Gastroesophageal sphincter (tissue), 4 donors: ENCODE measurements around the gene FAM219A. TPM values are rescaled to one million over a fixed set of nuclear protein-coding genes. Genes with fewer than 3 reads are reported as not detected.

Experiments used
- ATAC-seq: fragments of 150-250 bp; one replicate; pipeline ENCODE4 v1.9.1; 2016; ENCODE audit warnings: mild to moderate bottlenecking, moderate library complexity
- H3K27ac ChIP-seq, 4 donors: fragments of 200-600 bp; sonication (generic) in 3 of 4; 1 replicate in 3 of 4; 2 replicates in 1 of 4; pipeline ENCODE4 v1.5.1; 2016 to 2019
- H3K27me3 ChIP-seq: fragments of 200-600 bp; sonication (generic); one replicate; pipeline ENCODE4 v1.5.1; 2019
- H3K36me3 ChIP-seq, 2 donors: fragments of 200-600 bp; sonication (generic); one replicate each; pipeline ENCODE4 v1.5.1; 2019; ENCODE audit warnings: control low read depth in 1 of 2
- H3K4me1 ChIP-seq, 3 donors: fragments of 200-600 bp; sonication (generic); 1 replicate in 2 of 3; 2 replicates in 1 of 3; pipeline ENCODE4 v1.5.1; 2016 to 2019; ENCODE audit warnings: control low read depth in 2 of 3
- H3K4me3 ChIP-seq, 2 donors: fragments of 200-600 bp; sonication (generic); one replicate each; pipeline ENCODE4 v1.5.1; 2019; ENCODE audit warnings: mild to moderate bottlenecking in 1 of 2, moderate library complexity in 1 of 2
- H3K9me3 ChIP-seq, 3 donors: fragments of 200-600 bp; sonication (generic); one replicate each; pipeline ENCODE4 v1.5.1; 2017 to 2019; ENCODE audit warnings: control low read depth in 2 of 3
- CTCF ChIP-seq, 4 experiments: fragments of 200-600 bp in 2 of 4; fragments of 450-650 bp in 2 of 4; sonication (generic) in 1 of 4; IDR thresholded peaks; one replicate each; pipeline ENCODE4 v1.5.1; 2017 to 2019; ENCODE audit warnings: antibody characterized with exemption in 4 of 4, mild to moderate bottlenecking in 2 of 4, moderate library complexity in 2 of 4
- EP300 ChIP-seq: sonication (generic); formaldehyde crosslinking; IDR thresholded peaks from one replicate; pipeline ENCODE4 v1.6.1; 2017; ENCODE audit warnings: antibody characterized with exemption, mild to moderate bottlenecking
- POLR2A ChIP-seq, 2 donors: fragments of 450-650 bp; IDR thresholded peaks; one replicate each; pipeline ENCODE4 v1.6.1; 2017; ENCODE audit warnings: antibody characterized with exemption in 2 of 2, mild to moderate bottlenecking in 2 of 2, moderate library complexity in 1 of 2
- POLR2AphosphoS5 ChIP-seq: sonication (generic); formaldehyde crosslinking; IDR thresholded peaks from one replicate; pipeline ENCODE4 v1.6.1; 2017; ENCODE audit warnings: antibody characterized with exemption
- WGBS, 2 donors: methylation state at CpG; one replicate each; pipeline ENCODE4 v1.1.5; 2018; ENCODE audit warnings: low coverage in 1 of 2; 5-methylcytosine and 5-hydroxymethylcytosine counted together
- total RNA-seq, 4 donors: library from RNA; depleted of rRNA; stranded (reverse); fragments of >200 nt; gene quantifications; one replicate each; pipeline ENCODE4 v1.1.0, GENCODE V29; 2016

FAM219A gene
- total RNA-seq, 4 donors from 2014 or later, result 11.2 to 18.4 (median 13.4) TPM

- Histone ChIP-seq H3K27me3 (no peaks in the 10 kb centered on the region), H3K4me1 (peaks cover 0 to 5% (median 0%) of the 10 kb centered on the region in 3 donors), H3K9me3 (no peaks in the 10 kb centered on the region), H3K36me3 (peaks cover 0 to 29% of the 10 kb centered on the region in 2 donors), H3K27ac (no peak overlapping the region), H3K4me3 (no peak overlapping the region)
- TF ChIP-seq POLR2A (IDR thresholded peaks at IDR 0.05), result no peak
- no peak for TF ChIP-seq POLR2AphosphoS5
- no peak for TF ChIP-seq EP300
- TF ChIP-seq CTCF (IDR thresholded peaks at IDR 0.05), result no peak
- WGBS, 2 donors, result 100% methylated on average over 1 of the region's 1 CpG
- ATAC-seq, result no peak
Observed at GRCh38 chr9:34408173-34408572, 50.2 kb downstream of the FAM219A start.

DNA sequence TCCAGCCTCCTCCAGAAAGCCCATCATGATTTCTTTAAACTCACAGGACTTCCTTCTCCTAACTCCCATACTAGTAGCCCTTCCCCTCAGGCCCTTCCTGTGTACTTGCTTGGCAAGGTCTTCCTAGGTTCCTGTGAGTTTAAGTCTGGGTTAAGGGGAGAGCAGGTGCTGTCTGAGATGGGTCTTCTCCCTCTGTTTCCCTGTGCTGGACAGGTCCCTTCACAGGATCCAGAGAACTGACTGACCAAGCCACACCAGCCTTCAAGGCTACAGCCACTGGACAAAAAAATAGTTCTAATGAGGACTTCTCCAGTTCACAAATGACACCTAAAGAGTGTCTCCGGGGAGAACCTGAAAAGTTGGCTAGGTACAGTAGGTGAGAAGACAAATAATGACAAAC, 52.2 kb downstream of the FAM219A start:
- H3K36me3 ChIP-seq, result peaks cover 0 to 49% of the 10 kb centered on the region in 2 donors
- H3K9me3 ChIP-seq, result no peaks in the 10 kb centered on the region
- no peak for ATAC-seq
- WGBS, 2 donors, result no CpG with 5 or more reads among the region's 1 CpG
- TF ChIP-seq POLR2AphosphoS5, result no peak
- no peak for TF ChIP-seq POLR2A (IDR thresholded peaks at IDR 0.05)
- no peak for TF ChIP-seq EP300
- TF ChIP-seq CTCF (IDR thresholded peaks at IDR 0.05), result no peak
- H3K4me1 ChIP-seq, result peaks cover 0 to 5% (median 0%) of the 10 kb centered on the region in 3 donors
- H3K27me3 ChIP-seq, result no peaks in the 10 kb centered on the region
- H3K27ac ChIP-seq, result no peak overlapping the region
- no peak overlapping the region for H3K4me3 ChIP-seq

DNA sequence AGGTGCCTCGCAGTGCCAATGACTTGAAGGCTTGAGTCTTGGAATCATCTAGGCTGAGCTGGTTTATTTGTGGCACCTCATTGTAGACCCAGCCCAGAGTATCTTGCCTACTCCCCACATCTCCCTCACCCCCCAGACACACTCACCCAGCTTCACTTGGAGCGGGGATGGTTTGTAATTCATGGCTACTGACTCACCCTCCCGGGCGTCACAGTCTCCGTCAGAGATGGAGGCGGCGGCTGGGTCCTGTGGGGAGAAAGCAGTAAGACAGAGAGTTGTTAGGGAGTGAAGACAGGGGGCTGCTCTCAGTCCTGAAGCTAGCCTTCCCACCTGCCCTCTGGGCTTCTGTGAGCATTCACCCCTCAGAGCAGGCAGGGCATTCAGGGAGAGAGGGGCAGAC, 52.7 kb downstream of the FAM219A start:
- Histone ChIP-seq H3K36me3 (peaks cover 0 to 54% of the 10 kb centered on the region in 2 donors), H3K4me3 (no peak overlapping the region)
- WGBS, 2 donors, result 80% methylated on average over 1 of the region's 7 CpGs; no CpG with 5 or more reads in 1 of the 2 donors

DNA sequence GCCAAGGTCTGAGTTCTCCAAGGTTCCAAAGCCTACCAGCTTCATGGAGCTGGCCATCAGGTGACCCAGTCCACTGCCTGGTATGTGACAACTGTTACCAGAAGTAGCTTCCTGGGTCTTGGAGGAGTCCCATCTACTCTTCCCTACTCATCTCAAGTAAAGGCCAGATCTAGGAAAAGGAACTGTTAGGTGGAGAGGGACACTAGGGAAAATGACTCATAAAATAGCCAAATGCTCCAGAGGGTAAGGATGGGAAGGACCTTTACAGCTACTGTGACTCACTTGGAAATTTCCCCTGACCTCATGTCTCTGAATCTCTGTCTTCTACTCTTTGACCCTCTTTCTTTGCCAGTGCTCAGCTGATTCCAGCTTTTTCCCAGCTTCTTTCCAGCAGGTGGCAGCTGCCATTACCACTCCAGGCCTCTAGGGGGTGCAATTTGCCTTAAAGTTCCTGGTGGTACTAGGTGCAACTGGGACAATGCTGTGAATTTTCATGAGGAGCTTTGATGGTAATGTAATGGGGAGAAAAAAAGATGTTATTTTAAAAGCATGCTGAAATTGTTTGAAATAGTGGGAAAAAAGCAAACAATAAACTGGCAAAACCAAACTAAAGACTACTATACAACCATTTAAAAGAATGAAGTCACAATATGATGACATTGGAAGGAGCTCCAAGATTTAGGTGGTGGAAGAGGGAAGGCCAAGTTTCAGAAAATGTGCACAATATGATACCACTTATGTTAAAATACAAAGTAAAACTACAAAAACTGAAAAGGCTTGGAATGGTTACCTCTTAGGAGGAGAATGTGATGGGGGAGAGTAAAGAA, 54.6 kb downstream of the FAM219A start:
- peak; percentile 79 for ATAC-seq
- no peaks in the 10 kb centered on the region for H3K9me3 ChIP-seq
- TF ChIP-seq POLR2AphosphoS5, result no peak
- TF ChIP-seq EP300, result no peak
- peak; percentile 94 to 97 (median 95) for TF ChIP-seq CTCF (IDR thresholded peaks at IDR 0.05)
- TF ChIP-seq POLR2A (IDR thresholded peaks at IDR 0.05), result no peak
- H3K4me3 ChIP-seq, result no peak overlapping the region
- peaks cover 0 to 73% of the 10 kb centered on the region in 2 donors for H3K36me3 ChIP-seq
- peaks cover 0 to 5% (median 0%) of the 10 kb centered on the region in 3 donors for H3K4me1 ChIP-seq
- no peak overlapping the region for H3K27ac ChIP-seq
- H3K27me3 ChIP-seq, result no peaks in the 10 kb centered on the region

More for the DNA sequence above, 52.7 kb downstream of the FAM219A start:
- no peaks in the 10 kb centered on the region for H3K27me3 ChIP-seq
- no peak for ATAC-seq
- no peak for TF ChIP-seq CTCF (IDR thresholded peaks at IDR 0.05)
- TF ChIP-seq POLR2AphosphoS5, result no peak
- no peak for TF ChIP-seq EP300
- TF ChIP-seq POLR2A (IDR thresholded peaks at IDR 0.05), result no peak
- peaks cover 0 to 5% (median 0%) of the 10 kb centered on the region in 3 donors for H3K4me1 ChIP-seq
- no peaks in the 10 kb centered on the region for H3K9me3 ChIP-seq
- no peak overlapping the region for H3K27ac ChIP-seq
